ENCODE results near the gene SOAT2.

- no peak for TF ChIP-seq CTCF (IDR thresholded peaks at IDR 0.05)
- no peak for TF ChIP-seq POLR2AphosphoS5 (IDR thresholded peaks at IDR 0.05)
- no peak for TF ChIP-seq POLR2A (IDR thresholded peaks at IDR 0.05)
- TF ChIP-seq EP300 (IDR thresholded peaks at IDR 0.05): no peak
Measured at GRCh38 chr12:53122961-53123468, 19.7 kb downstream of the SOAT2 start.

All from gastroesophageal sphincter (tissue), 3 donors.